Stimulated activated CD4-positive, alpha-beta T cell treated with anti-CD3 and anti-CD28 coated beads, Interleukin-2, amount 100 ng/mL, for 24 hours (primary cell): Measurements from ENCODE around the gene COL15A1.
"Not testable (repeated sequence)": the region's sequence is repeated elsewhere in the genome, so short reads cannot be mapped to it uniquely, and the experiment has no call there.

Experiments
- DNase-seq, 2 donors: peaks; one replicate each; pipeline ENCODE4 v3.0.0-alpha.2; 2020

Gene COL15A1

DNA sequence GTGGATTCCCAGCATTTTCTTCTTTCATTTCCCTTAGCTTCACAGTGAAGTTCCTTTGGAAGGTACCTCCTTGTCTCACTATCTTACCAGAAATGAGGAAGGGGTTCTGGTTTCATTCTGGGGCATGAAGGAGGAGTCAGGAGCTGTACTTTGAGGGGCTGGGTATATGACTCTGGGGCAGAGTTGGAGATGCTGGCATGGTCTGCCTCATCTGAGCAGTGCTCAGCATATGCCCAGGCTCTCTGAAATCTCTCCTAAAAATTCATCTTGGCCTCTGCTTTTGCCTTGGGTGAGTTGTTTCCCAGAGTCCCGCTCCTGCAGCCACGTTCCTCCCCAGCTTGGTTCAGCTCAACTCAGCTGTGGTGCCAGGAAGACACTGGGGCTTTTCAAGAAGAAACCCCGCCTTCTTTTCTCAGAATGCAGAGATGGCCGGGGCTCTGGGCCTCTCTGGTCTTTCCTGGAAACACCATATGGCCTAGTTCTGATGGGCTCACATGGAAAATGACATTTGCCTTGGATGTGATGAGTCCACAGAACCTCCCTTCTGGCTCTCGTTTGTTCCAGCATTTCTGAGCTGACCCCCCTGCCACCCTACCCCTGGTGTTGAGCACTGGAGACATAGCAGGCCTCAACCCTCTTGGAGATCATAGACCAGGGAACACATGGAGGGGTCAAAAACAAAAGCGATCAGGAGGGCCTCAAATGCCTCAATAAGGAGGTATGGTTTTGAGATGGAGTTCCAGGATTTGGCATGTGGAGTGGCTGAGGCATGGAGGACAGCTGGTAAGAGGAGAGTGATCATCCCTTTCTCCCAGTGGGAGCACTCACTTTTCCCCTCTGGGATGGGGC lies 149.2 kb downstream of the COL15A1 start:
- DNase-seq, result peak in 1 of 2 donors; percentile 29

DNA sequence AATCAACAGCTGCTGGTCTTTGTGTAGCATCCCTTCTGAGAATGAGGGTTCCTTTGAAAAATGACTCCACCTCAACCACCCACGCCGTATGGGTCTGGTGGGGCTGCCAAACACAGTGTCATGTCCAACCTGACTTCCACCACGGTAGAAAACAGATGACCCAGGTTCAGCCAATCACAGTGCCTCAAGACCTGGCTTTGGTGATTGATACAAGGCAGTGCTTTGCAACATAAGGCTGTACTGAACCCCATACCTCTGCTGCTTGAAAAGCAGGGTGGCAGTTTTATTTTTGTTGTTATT lies 149.7 kb downstream of the COL15A1 start:
- DNase-seq, result no peak

DNA sequence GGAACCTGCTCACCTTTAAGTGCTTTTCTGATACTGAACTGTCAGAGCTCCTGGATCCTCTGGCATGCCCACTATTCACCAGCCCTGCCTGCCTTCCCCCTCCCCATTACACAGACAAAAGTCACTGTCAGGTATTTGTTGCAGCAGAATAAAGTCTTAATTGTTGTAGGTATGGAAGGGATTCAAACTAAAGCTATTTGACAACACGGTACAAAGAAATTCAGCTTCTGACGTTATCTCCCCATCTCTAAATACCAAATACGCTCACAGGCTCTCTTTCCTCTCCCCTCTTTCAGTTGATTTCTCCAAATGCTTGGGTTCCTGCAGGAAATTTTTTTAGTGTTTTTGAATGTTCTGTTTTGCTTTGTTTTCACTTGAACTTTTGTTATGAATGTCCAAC lies 151.9 kb downstream of the COL15A1 start:
- no peak for DNase-seq

DNA sequence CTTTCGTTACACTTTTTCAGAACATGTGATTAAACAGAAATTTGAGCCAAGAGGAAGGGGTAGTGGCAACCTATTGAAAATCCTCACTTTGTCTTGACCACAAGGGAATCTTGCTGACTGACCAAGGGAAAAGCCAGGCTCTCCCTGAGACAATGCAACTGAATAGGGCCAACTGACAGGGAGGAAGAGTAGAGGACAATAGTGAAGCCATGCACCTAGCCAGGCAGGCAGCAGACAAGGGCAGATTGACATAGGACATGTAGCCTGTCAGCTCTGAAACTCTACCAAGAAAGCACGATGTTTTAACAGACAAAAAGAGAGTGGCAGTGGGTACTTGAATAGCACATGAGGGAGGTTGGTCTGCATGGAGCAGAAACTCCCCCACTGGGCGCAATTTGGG lies 152.7 kb downstream of the COL15A1 start:
- no peak for DNase-seq

DNA sequence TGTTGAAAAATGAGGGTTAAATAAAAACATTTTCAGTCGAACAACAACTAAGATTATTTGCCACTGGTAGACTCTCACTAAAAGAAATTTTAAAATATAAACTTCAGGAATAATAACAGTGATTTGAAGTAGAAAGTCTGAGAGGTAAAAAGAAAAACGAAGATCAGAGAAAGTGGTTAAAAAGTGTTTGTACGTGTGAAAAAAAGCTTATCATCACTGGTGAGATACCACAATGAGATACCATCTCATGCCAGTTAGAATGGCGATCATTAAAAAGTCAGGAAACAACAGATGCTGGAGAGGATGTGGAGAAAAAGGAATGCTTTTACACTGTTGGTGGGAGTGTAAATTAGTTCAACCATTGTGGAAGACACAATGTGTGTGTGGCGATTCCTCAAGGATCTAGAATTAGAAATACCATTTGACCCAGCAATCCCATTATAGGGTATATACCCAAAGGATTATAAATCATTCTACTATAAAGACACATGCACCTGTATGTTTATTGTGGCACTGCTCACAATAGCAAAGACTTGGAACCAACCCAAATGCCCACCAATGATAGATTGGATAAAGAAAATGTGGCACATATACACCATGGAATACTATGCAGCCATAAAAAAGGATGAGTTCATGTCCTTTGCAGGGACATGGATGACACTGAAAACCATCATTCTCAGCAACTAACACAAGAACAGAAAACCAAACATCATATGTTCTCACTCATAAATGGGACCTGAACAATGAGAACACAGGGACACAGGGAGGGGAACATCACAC lies 156.3 kb downstream of the COL15A1 start:
- DNase-seq, result not testable (repeated sequence)

DNA sequence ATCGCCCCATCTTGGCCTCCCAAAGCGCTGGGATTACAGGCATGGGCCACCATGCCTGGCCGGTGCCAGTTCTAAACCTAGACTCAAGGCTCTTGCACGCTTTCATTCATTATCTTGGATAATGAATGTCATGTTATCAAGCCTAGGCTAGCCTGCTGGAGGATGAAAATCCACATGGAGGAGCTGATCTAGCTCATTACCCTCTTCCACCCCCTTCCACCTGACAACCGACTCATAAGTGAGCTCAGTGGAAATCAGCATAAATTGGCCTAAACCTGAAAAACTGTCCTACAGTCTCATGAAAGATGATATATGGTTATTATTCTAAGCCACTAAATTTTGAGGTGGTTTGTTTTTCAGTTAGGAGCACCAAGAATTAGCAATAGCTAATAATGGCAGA lies 157.6 kb downstream of the COL15A1 start:
- no peak for DNase-seq

DNA sequence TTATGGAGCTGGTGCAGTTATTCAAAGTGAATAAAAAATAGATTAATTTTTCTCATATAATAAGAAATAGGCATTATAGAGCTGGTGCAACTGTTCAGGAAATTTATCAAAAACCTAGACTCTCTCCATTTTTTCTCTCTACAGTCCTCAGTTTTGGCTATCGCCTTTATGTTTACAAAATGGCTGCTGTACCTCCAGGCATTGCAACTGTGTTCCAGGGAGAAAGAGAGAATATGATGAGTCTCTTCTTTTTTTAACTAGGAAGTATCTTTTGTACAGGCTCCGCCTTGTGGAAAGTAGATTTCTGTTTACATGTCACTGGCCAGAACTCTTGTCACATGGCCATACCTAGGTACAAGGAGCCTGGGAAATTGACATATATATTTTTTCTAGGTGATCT lies 158.1 kb downstream of the COL15A1 start:
- DNase-seq, result no peak

DNA sequence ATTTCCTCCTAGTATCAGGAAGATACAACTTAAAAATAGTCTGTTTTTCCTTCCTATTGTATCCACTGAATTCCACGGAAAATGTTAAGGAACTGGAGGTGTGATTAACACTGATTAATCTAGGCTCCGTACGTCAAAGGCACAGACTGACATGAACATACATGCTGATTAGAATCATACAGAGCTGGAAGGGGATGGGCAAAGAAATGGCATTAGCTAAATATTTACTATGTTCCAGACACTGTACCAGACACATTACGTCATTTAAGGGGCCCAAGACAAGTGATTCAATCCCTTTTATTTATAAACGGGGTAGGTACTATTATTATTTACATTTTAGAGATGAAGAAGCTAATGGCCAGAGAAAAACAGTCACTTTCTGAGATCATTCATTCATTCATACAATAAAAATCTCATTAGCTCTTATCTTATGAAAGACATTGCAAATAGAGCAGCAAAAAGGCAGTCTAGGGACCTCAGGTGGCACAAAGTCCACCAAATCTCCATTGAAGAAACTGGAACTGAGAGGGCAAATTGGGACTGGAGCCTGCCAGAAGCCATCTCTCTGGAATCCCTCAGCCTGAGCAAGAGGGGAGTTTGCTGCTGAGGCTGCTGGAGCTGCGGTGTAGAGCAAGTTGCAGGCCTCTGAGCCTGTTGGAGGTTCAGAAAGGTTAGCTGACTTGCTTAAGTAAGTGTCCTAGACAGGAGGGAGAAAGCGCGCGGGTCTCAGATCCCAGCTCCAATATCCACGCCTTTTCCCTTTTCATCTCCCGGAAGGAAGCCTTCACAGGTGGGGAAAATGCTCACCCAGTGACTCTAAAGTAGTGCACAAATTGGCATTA lies 159.6 kb downstream of the COL15A1 start:
- no peak for DNase-seq

DNA sequence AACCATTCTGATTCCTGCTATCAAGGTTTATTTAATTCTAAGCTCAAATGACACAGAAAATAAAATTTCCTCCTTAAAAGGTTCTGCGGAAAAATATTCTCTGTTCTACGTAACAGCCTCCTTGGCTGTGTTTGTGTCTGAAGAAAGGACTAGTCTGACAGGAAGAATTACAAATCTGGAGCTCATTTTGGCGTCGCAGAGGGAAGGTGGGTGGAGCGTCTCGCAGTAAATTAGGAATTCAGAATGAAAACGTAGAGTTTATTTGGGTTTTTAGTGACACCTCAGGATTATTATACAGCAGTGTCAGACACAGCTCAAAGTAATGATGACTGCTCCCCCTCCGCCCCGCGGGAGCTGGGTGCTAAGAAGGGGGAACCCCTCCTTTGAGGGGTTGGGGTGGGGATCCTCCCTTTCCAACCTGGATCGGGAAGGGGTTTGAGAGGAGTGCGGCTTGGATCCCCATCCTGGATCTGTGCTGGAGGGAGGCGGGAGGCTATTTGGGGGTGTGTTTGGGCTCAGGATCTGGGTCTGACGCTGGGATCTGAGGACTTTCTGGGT lies 160.3 kb downstream of the COL15A1 start:
- peak in 1 of 2 donors; percentile 7 for DNase-seq

DNA sequence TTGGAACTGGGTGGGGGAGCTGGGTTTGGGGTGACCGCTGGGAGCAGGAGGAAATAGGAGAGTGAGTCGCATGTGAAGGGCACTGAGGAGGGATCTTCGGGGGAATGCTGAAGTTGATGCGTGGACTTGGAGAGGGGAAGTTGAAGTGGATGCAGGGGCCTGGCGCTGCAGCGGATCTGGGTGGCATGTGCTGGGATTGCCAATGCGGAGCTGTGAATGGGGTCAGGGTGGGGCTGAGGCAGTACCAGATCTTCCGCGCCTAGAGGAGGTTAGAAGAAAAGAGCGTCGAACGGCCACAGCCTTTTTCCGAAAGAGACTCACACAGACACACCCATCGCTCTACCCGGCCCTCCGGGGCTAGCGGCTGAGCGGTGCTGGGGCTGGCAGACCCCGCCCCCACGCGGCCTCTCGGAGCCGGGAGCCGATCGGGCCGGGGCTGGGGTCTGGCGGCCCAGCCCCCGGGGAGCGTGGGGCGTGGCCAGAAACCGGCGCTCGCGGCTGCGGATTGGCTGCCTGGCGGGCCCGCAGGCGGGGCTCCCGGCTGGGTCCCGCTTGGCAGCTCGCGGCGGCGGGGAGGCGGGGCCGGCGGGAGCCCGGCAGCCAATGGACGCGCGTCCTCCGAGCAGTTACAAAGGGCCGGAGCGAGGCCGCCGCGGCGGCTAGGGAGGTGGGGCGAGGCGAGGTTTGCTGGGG lies 160.9 kb downstream of the COL15A1 start, which contains the start of gene TGFBR1:
TGFBR1 (plus strand) TSS at position 655 of the 693 bp plus-strand sequence. CDS start 93 bp downstream, outside the sequence.
- DNase-seq, result peak; percentile 91 to 94

DNA sequence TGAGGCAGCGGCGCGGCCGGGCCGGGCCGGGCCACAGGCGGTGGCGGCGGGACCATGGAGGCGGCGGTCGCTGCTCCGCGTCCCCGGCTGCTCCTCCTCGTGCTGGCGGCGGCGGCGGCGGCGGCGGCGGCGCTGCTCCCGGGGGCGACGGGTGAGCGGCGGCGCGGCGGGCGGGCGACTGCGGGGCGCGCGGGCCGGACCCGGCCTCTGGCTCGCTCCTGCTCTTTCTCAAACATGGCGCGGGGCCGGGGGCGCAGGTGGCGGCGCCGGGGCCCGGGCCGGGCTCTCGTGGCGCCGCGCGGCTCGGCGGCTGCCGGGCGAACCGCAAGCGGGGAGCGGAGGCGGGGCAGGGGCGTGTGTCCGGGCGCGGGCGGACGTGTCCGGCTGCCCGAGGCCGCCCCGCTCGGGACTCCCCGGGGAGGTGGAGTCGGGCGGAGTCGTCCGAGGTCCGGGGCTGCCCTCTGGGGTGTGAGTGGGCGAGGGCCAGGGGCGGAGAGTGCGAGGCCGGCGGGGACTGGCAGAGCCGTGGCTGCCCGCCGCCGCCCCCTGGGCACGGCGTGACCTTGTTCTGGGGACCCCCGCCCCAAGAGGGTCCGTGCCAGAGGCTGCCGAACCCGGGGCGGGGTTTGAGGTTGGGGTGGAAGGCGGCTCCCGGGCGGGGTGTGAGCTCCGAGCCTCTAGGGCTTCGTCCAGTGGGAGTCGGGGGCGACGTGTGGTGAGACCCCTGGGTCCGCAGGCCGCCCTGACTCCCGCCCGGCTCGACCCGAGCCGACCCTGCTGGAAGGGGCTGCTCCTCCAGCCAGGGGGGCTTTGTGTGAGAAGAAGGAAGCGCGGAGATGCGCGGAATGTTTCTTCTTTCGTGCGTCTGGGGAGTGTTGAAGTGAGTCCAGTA lies 161.7 kb downstream of the COL15A1 start:
- peak; percentile 36 to 54 for DNase-seq

DNA sequence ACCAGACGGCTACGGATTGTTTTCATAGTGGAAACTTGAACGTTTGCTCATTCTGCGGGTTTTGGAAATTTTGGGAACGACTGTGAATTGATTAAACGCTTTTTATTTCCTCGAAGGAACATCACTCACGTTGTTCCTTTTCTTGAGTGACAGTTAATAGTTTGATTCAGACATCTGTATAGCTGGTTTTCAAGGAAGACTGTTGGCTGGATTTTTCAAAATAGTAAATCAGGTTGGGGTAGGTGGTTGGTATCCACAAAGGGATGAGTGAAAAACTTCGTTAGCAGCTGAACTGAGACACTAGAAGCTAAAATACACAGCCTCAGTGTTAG lies 162.3 kb downstream of the COL15A1 start:
- no peak for DNase-seq

DNA sequence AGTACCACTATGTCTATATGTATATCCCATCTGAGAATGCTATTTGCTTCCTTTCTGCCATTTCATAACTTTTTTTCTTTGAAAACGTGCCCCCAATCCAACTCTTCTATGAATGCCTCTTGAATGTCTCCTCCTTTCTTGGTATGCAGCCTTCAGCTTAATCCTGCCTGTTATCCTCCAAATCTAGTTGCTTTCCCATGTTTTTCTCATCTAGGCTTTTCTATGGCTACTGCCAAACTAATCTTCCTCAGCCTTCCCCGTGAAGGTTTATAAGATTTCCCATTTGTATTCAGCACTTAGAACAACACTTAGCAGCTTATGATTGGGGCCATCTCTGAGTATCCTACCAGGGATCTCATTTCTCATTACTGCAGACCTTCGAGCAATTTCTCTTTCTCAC lies 163.7 kb downstream of the COL15A1 start:
- no peak for DNase-seq

DNA sequence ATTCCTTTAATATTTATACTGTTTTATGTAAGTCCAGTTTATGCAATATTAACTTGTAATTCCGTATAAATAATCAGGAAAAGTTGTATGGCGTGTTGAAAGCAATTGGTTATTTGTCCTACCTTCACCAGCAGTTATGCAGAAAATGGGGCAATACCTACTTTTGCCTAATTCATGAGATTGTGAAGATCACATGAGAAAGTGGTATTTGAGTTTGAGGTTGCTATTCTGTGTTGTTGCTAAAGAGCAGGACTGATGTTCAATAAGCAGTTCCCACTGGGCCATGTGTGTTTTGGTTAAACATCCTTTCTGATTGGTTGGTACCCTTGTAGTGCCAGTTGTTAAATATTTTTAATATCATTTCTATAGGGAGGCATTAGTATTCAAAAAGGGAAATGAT lies 164.4 kb downstream of the COL15A1 start:
- DNase-seq, result no peak

DNA sequence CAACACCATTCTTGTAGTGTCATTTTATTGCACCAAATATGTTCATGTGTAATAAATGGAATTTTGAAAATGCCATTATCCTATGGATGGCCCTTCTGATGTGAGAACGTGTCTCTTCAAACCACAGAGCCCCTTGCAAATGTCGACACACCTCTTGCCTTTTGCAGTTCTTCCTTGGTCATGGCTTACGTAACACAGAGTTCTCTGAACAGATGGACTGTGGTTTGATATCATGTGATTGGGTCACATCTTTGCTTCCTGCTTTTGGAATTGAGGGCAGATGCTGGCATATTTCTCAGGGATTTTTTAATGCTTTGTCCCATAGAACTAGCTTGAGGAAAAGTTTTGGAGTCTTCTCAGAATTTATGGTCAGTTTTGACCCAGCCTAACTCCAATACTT lies 165.8 kb downstream of the COL15A1 start:
- no peak for DNase-seq

DNA sequence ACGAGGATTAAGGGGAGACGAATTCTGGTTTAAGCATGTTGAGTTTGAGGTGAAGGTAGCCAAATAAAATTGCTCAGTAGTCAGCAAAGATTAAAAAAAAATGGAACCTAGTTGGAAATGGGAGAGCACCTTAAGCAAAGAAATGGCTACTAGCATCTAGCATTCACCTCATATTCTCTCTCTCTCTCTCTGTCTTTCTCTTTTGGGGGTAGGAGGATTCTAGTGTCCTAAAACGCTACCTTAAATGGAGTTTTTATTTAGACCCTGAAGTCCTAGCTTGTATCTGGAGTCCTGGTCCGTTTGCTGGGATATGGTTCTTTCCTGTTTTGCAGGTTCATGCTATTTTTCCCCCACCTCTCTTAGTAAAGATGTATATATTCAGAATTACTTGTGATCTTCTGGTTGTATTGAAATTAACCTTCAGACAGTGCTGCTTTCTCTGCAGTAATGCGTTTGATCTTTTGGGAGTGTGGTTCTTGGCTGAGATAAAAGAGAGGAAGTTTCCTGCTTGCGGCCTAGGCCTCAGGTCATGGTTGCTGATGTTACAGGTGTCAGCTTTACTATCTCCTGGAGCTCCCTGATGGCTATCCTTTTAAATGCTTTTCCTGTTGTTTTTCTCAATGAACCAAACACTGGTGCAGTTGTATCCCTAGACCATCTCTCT lies 169.2 kb downstream of the COL15A1 start:
- DNase-seq, result no peak

DNA sequence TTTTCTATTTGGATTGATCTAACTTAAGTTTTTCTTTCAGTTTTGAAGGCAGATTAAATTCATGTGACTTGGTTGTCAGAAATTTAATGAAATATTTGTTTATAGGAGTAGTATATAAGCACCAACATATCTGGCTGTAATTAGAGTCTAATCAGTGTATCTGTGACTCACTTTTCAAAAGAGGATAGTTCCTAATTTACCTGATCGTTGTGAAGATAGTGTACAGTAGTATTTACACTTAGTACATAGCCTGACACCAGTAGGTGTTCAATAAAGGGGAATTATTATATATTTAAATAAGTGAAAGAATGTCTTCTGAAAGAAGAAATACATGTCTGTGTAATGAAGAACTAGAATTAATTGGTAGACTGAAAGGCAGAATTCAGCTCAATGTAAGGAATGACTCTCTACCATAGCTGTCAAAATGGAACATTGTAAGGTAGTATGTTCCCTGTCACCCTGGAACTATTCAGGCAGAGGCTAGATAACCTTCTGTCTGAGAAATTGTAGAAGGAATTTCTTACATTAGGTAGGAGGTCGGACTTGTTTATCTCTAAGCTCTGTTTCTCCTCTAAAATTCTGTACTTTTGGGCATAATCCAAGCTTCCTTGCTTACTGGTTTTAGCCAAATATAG lies 169.8 kb downstream of the COL15A1 start:
- DNase-seq, result no peak

DNA sequence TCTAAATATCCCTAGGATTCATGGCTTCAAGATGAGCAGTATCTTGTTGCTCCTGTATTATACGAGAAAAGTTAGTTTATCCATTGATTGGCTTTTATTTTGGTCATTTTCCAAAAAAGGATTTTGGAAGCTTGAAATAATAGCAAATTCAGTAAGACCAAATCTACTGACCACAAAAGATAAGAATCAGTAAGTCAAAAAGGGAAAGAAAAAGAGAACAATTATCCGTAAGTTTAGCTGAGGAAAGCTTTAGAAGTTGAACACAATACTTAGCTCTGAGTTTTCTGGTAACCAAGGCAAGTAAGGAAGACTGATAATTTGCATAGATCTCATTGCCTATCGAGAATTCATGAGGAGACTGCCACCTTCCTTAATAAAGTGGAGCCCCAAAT lies 170.3 kb downstream of the COL15A1 start:
- DNase-seq, result no peak

DNA sequence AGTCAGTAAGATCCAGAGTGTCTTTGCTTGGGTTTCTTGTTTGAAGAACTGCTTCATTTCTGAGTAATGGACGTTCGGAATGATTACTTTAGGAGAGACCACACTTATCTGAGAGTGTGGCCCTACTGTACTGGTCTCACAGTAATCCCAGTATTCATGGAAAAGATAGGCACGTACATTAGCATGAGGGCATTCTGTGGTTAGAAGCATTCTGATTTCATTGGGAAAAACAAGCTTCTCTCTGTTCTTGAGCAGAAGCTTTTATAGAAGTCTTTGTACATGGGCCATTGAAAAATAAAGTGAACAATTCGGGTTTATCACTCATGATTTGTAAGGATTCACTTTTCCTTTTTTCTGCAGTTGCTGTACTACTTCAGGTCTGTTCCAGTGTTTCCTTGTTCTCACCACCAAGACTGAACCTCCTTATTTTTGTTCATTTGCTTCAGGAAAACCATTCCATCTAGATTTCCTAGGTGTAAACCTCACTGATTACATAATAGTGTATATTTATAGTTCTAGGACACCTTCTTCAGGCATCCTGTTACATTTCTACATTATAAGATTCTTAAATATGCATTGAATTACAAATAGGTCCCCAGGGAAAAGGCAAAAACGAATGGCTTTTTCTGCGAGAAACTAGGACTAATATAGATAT lies 171.3 kb downstream of the COL15A1 start:
- no peak for DNase-seq

DNA sequence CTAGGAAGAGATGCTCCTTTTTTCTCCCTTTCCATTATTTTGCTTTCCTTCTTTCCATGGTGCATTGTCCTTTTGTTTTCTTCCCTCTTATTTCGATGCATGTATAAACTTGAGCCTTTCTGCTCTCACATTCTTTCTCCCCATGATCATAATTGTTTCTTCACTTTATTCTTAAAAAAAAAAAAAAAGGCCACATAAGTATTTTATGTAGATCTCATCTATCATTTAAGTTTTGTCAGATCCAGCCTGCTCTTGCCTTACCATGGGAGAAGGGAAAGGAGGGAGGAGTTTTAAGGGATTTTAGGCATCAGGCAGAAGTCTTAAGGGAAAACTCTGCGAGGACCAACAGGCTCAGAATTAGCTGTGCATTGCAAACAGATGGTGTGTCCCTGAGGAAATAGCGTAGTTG lies 172.3 kb downstream of the COL15A1 start:
- DNase-seq, result no peak
